Omental fat pad (tissue), 4 donors: ENCODE measurements around the gene COL6A5. TPM values are rescaled to one million over a fixed set of nuclear protein-coding genes. Genes with fewer than 3 reads are reported as not detected.

ENCODE experiments used
- ATAC-seq: fragments of 150-250 bp; one replicate; pipeline ENCODE4 v1.9.1; 2016; ENCODE audit warnings: mild to moderate bottlenecking, moderate library complexity; ENCODE audit not compliant: low FRiP score
- DNase-seq: peaks from one replicate; pipeline ENCODE4 v3.0.0-alpha.2; 2019; ENCODE audit warnings: low spot score
- CTCF ChIP-seq, 3 donors: fragments of 450-650 bp; IDR thresholded peaks; one replicate each; pipeline ENCODE4 v1.5.1; 2016 to 2017; ENCODE audit warnings: antibody characterized with exemption in 3 of 3, mild to moderate bottlenecking in 3 of 3, moderate library complexity in 2 of 3
- total RNA-seq, 4 donors: library from RNA; depleted of rRNA; stranded (reverse); fragments of >200 nt; gene quantifications; one replicate each; pipeline ENCODE4 v1.1.0, GENCODE V29; 2016

Gene COL6A5
- total RNA-seq, 4 donors from 2014 or later, result 0.09 TPM; not detected in 3

- DNase-seq (no peak), ATAC-seq (no peak)
- no peak for TF ChIP-seq CTCF (IDR thresholded peaks at IDR 0.05)
These were observed 144.8 kb downstream of the COL6A5 start for GRCh38 chr3:130490241-130490640.

GRCh38 chr3:130491431-130491830 is 146.0 kb downstream of the COL6A5 start:
- TF ChIP-seq CTCF (IDR thresholded peaks at IDR 0.05), result no peak
- peak; percentile 17 for ATAC-seq

GRCh38 chr3:130504701-130505100 is 159.2 kb downstream of the COL6A5 start:
- DNase-seq (no peak), ATAC-seq (no peak)
- TF ChIP-seq CTCF (IDR thresholded peaks at IDR 0.05), result no peak

More at GRCh38 chr3:130491431-130491830, 146.0 kb downstream of the COL6A5 start:
- DNase-seq, result no peak

- ATAC-seq (no peak), DNase-seq (no peak)
- no peak for TF ChIP-seq CTCF (IDR thresholded peaks at IDR 0.05)
These were observed 160.6 kb downstream of the COL6A5 start for GRCh38 chr3:130506031-130506430.

- TF ChIP-seq CTCF (IDR thresholded peaks at IDR 0.05), result no peak
- ATAC-seq (no peak), DNase-seq (no peak)
These were observed 162.3 kb downstream of the COL6A5 start for GRCh38 chr3:130507746-130508145.

GRCh38 chr3:130509008-130509407 is 163.5 kb downstream of the COL6A5 start:
- no peak for TF ChIP-seq CTCF (IDR thresholded peaks at IDR 0.05)
- DNase-seq, result no peak
- no peak for ATAC-seq

GRCh38 chr3:130514681-130515080 is 169.2 kb downstream of the COL6A5 start:
- DNase-seq, result no peak
- ATAC-seq, result no peak
- TF ChIP-seq CTCF (IDR thresholded peaks at IDR 0.05), result no peak
